ENCODE results near the gene NEBL.

The NEBL gene

GRCh38 chr10:20846263-20846662 lies 50.8 kb downstream of the NEBL start:
- Histone ChIP-seq H3K27ac (no peak overlapping the region), H3K36me3 (peaks cover 0 to 8% (median 0%) of the 10 kb centered on the region in 3 donors), H3K9me3 (no peaks in the 10 kb centered on the region), H3K4me3 (no peak overlapping the region), H3K4me1 (peaks cover 0 to 19% (median under 1%) of the 10 kb centered on the region in 4 donors), H3K27me3 (no peaks in the 10 kb centered on the region)
- no peak for DNase-seq
- intact Hi-C loops (cut with DNase I; ENCODE audit: low total_unique reads) = no loop called here
- TF ChIP-seq, protein P1, sequence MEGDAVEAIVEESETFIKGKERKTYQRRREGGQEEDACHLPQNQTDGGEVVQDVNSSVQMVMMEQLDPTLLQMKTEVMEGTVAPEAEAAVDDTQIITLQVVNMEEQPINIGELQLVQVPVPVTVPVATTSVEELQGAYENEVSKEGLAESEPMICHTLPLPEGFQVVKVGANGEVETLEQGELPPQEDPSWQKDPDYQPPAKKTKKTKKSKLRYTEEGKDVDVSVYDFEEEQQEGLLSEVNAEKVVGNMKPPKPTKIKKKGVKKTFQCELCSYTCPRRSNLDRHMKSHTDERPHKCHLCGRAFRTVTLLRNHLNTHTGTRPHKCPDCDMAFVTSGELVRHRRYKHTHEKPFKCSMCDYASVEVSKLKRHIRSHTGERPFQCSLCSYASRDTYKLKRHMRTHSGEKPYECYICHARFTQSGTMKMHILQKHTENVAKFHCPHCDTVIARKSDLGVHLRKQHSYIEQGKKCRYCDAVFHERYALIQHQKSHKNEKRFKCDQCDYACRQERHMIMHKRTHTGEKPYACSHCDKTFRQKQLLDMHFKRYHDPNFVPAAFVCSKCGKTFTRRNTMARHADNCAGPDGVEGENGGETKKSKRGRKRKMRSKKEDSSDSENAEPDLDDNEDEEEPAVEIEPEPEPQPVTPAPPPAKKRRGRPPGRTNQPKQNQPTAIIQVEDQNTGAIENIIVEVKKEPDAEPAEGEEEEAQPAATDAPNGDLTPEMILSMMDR (IDR thresholded peaks at IDR 0.05) = no peak

DNA sequence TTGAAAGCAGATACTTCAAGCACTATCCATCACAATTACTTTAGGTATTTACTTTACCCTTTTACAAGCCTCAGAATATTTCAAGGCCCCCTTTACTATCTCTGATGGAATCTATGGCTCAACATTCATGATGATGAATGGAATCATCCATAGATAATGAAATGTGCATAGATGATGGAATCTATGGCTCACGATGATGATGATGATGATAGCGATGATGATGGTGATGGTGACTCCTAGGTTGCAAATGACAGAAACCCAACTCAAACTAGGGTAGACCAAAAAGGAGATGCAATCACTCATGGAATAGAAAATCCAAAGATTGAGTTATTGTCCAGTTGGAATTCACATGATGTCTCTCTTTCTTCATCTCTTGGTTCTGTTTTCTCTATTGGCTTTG lies 55.7 kb downstream of the NEBL start:
- DNase-seq = no peak
- TF ChIP-seq, protein P1 (IDR thresholded peaks at IDR 0.05) = no peak
- Histone ChIP-seq H3K9me3 (peaks cover 0 to 15% (median 5%) of the 10 kb centered on the region in 3 donors), H3K4me1 (peaks cover 0 to 28% (median 1%) of the 10 kb centered on the region in 4 donors), H3K27ac (no peak overlapping the region), H3K36me3 (peaks cover 0 to 11% (median 0%) of the 10 kb centered on the region in 3 donors), H3K27me3 (no peaks in the 10 kb centered on the region), H3K4me3 (no peak overlapping the region)
- intact Hi-C loops (cut with DNase I; ENCODE audit: low total_unique reads) = no loop called here

- DNase-seq = no peak
- H3K9me3 ChIP-seq = peaks cover 0 to 15% (median 5%) of the 10 kb centered on the region in 3 donors
- no peak overlapping the region for H3K4me3 ChIP-seq
- H3K27me3 ChIP-seq = no peaks in the 10 kb centered on the region
- intact Hi-C loops (cut with DNase I; ENCODE audit: low total_unique reads) = no loop called here
- H3K4me1 ChIP-seq = peaks cover 0 to 19% (median 1%) of the 10 kb centered on the region in 4 donors
- TF ChIP-seq, protein P1 (IDR thresholded peaks at IDR 0.05) = no peak
- no peak overlapping the region for H3K27ac ChIP-seq
- peaks cover 0 to 11% (median 0%) of the 10 kb centered on the region in 3 donors for H3K36me3 ChIP-seq
Observed at GRCh38 chr10:20839910-20840309, 57.2 kb downstream of the NEBL start.

- TF ChIP-seq, protein P1 (IDR thresholded peaks at IDR 0.05) = no peak
- no peaks in the 10 kb centered on the region for H3K27me3 ChIP-seq
- intact Hi-C loops (cut with DNase I; ENCODE audit: low total_unique reads) = no loop called here
- no peak for DNase-seq
- peaks cover 0 to 15% (median 5%) of the 10 kb centered on the region in 3 donors for H3K9me3 ChIP-seq
- no peak overlapping the region for H3K27ac ChIP-seq
- H3K36me3 ChIP-seq = peaks cover 0 to 11% (median 0%) of the 10 kb centered on the region in 3 donors
- peaks cover 0 to 12% (median 1%) of the 10 kb centered on the region in 4 donors for H3K4me1 ChIP-seq
- no peak overlapping the region for H3K4me3 ChIP-seq
Observed at GRCh38 chr10:20839141-20839540, 58.0 kb downstream of the NEBL start.

GRCh38 chr10:20836401-20836800 lies 60.7 kb downstream of the NEBL start:
- intact Hi-C loops (cut with DNase I; ENCODE audit: low total_unique reads) = no loop called here
- Histone ChIP-seq H3K9me3 (peaks cover 0 to 15% (median 5%) of the 10 kb centered on the region in 3 donors), H3K4me3 (no peak overlapping the region), H3K4me1 (peaks cover 0 to 10% (median 1%) of the 10 kb centered on the region in 4 donors), H3K27me3 (no peaks in the 10 kb centered on the region), H3K27ac (no peak overlapping the region), H3K36me3 (peaks cover 0 to 11% (median 0%) of the 10 kb centered on the region in 3 donors)
- TF ChIP-seq, protein P1 (IDR thresholded peaks at IDR 0.05) = no peak
- DNase-seq = no peak

- H3K36me3 ChIP-seq = peaks cover 0 to 11% (median 0%) of the 10 kb centered on the region in 3 donors
- no peak overlapping the region for H3K27ac ChIP-seq
- peaks cover 0 to 15% (median 5%) of the 10 kb centered on the region in 3 donors for H3K9me3 ChIP-seq
- DNase-seq = no peak
- no peak overlapping the region for H3K4me3 ChIP-seq
- H3K27me3 ChIP-seq = no peaks in the 10 kb centered on the region
- no peaks in the 10 kb centered on the region for H3K4me1 ChIP-seq
- TF ChIP-seq, protein P1 (IDR thresholded peaks at IDR 0.05) = no peak
- intact Hi-C loops (cut with DNase I; ENCODE audit: low total_unique reads) = no loop called here
Observed at GRCh38 chr10:20835335-20835734, 61.8 kb downstream of the NEBL start.
